ENCODE results near the gene ZNF385C. TPM values are rescaled to one million over a fixed set of nuclear protein-coding genes. Genes with fewer than 3 reads are reported as not detected.

Gene ZNF385C
- total RNA-seq, 6 donors from 2014 or later = 0.30 to 2.1 (median 0.44) TPM

DNA sequence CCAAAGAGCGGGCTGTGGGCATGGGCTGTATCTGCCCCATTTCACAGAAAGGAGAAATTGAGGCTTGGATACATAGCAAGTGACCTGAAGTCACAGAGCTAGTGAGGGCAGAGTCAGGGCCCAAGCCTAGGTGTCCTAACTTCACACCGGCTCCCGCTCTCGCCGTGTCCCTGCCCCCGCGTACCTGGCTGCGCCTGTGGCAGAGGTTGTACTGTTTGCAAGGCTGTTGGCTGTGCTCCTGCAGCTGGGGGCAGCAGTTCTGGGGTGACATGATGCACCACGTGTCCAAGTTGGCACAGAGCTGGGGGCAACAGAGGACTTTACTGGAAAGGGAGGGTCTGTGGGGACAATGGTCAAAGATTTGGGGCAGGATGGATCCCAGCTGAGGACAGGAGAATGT is 10.8 kb upstream of the ZNF385C start:
- H3K36me3 ChIP-seq = peaks cover 0 to 35% (median 18%) of the 10 kb centered on the region in 4 donors
- no peak for ATAC-seq (ENCODE audit: low FRiP score in 2 of 2)

DNA sequence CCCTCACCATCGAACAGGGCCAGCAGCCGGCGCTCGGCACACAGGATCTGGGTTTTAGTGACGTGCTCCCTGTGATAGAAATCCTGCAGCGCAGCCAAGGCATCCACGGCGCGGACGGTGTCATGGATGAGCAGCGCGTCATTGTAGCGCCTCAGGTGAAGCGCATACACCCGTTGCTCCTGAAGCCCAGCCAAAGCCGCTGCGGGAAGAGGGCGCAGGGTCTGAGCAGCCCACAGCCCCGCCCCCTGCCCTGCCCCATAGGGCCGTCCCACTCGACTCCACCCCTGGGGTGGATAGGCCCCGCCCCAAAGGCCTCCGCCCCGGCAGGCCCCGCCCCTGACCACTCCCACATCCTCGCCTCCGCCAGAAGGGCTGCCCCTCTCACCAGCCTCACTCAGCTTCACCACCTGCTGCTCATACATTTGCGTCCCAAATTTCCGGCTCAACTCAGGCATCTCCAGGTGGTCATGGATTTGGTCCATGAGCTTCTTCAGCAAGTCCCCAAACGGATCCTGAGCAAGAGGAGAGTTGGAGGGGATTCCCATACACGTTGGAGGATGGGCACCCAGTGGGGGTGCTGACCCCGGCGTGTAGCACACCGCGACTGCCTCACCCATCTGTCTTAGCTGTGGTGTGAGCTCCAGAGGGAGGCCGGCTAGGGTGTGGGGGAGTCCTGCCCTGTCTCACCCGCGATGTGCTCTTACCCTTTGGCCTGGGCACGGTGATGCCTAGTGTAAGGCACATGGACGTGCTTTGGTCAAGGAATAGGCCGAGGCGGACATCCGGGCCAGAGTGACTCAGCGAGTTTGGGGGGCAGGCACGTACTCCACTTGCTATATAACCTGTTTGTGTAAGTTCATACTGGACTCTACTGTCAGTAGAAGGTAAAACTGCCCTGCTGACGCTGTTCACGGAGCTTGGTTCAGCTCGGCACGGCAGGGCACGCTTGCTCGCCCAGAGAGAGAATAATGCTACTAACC is 9.6 kb upstream of the ZNF385C start:
- Histone ChIP-seq H3K36me3 (peaks cover 0 to 46% (median 20%) of the 10 kb centered on the region in 4 donors), H3K4me3 (peak overlapping the region in 3 of 4 donors; percentile 4 to 37 (median 30)), H3K9me3 (no peaks in the 10 kb centered on the region), H3K27ac (no peak overlapping the region), H3K27me3 (no peaks in the 10 kb centered on the region), H3K4me1 (peaks cover 12 to 29% (median 20%) of the 10 kb centered on the region in 4 donors)
- TF ChIP-seq, protein P1, sequence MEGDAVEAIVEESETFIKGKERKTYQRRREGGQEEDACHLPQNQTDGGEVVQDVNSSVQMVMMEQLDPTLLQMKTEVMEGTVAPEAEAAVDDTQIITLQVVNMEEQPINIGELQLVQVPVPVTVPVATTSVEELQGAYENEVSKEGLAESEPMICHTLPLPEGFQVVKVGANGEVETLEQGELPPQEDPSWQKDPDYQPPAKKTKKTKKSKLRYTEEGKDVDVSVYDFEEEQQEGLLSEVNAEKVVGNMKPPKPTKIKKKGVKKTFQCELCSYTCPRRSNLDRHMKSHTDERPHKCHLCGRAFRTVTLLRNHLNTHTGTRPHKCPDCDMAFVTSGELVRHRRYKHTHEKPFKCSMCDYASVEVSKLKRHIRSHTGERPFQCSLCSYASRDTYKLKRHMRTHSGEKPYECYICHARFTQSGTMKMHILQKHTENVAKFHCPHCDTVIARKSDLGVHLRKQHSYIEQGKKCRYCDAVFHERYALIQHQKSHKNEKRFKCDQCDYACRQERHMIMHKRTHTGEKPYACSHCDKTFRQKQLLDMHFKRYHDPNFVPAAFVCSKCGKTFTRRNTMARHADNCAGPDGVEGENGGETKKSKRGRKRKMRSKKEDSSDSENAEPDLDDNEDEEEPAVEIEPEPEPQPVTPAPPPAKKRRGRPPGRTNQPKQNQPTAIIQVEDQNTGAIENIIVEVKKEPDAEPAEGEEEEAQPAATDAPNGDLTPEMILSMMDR (IDR thresholded peaks at IDR 0.05) = no peak
- no peak for TF ChIP-seq POLR2A (IDR thresholded peaks at IDR 0.05)
- no peak for TF ChIP-seq EP300 (IDR thresholded peaks at IDR 0.05)
- no peak for TF ChIP-seq POLR2AphosphoS5 (IDR thresholded peaks at IDR 0.05)
- 62 to 72% methylated on average over 20 to 46 of the region's 51 CpGs for WGBS, 2 donors
- DNase-seq = peak; percentile 80 to 94
- ATAC-seq (ENCODE audit: low FRiP score in 2 of 2) = peak; percentile 66 to 77

More for the DNA sequence above, 10.8 kb upstream of the ZNF385C start:
- no peak for TF ChIP-seq POLR2A (IDR thresholded peaks at IDR 0.05)
- TF ChIP-seq, protein P1 (IDR thresholded peaks at IDR 0.05) = no peak
- no peak for TF ChIP-seq EP300 (IDR thresholded peaks at IDR 0.05)
- Histone ChIP-seq H3K4me1 (peaks cover 17 to 33% (median 25%) of the 10 kb centered on the region in 4 donors), H3K9me3 (no peaks in the 10 kb centered on the region), H3K27me3 (no peaks in the 10 kb centered on the region), H3K27ac (no peak overlapping the region), H3K4me3 (no peak overlapping the region)
- no peak for DNase-seq
- 91 to 92% methylated on average over 2 to 9 of the region's 9 CpGs for WGBS, 2 donors

DNA sequence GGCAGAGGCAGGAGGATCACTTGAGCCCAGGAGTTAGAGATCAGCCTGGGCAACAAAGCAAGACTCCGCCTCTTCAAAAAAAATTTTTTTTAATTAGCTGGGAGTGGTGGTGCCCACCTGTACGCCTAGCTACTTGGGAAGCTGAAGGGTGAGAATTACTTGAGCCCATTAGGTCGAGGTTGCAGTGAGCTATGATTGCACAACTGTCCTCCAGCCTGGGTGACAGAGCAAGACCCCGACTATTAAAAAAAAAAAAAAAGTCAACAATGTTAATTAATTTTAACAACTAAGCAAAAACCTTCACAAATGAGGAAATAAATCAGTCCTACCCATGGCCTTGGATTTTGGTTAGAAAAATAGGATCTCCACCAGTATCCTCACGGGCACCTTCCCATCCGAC is 8.9 kb upstream of the ZNF385C start:
- no peaks in the 10 kb centered on the region for H3K27me3 ChIP-seq
- peak overlapping the region in 2 of 4 donors; percentile 30 to 37 for H3K4me3 ChIP-seq
- H3K36me3 ChIP-seq = peaks cover 0 to 46% (median 20%) of the 10 kb centered on the region in 4 donors
- H3K9me3 ChIP-seq = no peaks in the 10 kb centered on the region
- ATAC-seq (ENCODE audit: low FRiP score in 2 of 2) (no peak), DNase-seq (no peak)
- H3K27ac ChIP-seq = no peak overlapping the region
- WGBS, 2 donors = 75 to 78% methylated on average over 6 of the region's 6 CpGs
- H3K4me1 ChIP-seq = peaks cover 9 to 25% (median 17%) of the 10 kb centered on the region in 4 donors
- TF ChIP-seq EP300 (IDR thresholded peaks at IDR 0.05) = no peak

DNA sequence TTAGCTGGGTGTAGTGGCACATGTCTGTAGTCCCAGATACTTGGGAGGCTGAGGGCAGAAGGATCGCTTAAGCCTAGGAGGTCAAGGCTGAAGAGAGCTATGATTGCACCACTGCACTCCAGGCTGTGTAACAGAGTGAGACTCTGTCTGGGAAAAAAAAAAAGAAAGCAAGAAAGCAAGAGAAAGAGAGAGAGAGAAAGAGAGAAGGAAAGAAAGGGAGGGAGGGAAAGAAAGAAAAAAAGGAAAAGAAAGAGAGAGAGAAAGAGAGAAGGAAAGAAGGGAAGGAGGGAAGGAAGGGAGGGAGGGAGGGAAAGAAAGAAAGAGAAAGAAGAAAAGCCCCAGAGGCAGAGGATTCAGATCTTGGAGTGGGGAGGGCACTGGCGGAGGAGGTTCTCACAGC is 7.7 kb upstream of the ZNF385C start:
- Histone ChIP-seq H3K36me3 (peaks cover 0 to 46% (median 20%) of the 10 kb centered on the region in 4 donors), H3K4me1 (peaks cover under 1 to 16% (median 8%) of the 10 kb centered on the region in 4 donors), H3K4me3 (no peak overlapping the region), H3K27ac (no peak overlapping the region), H3K27me3 (no peaks in the 10 kb centered on the region), H3K9me3 (no peaks in the 10 kb centered on the region)
- no peak for DNase-seq
- TF ChIP-seq EP300 (IDR thresholded peaks at IDR 0.05) (no peak), POLR2A (IDR thresholded peaks at IDR 0.05) (no peak), POLR2AphosphoS5 (IDR thresholded peaks at IDR 0.05) (no peak)
- TF ChIP-seq, protein P1 (IDR thresholded peaks at IDR 0.05) = no peak
- 96 to 100% methylated on average over 2 of the region's 2 CpGs for WGBS, 2 donors
- no peak for ATAC-seq (ENCODE audit: low FRiP score in 2 of 2)

DNA sequence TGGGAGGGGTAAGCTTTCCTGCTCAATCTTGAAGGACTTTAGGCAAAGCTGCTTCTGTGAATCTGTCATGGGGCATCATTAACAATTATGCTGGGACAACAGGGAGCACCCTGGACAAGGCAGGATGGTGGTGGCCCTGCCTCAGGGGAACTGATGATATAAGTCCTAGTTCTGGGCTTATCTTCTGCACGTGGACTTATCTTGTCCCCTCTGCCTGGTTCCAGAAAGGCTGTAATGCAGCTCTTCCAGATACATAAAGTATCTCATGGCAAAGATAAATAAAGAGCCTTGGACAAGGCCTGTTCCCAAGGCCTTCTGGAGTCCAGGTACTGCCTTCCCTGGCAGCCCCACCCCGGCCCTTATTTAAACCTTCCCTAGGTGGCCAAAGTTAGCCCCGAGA is 6.0 kb upstream of the ZNF385C start:
- Histone ChIP-seq H3K4me1 (peaks cover 0 to 15% (median 6%) of the 10 kb centered on the region in 4 donors), H3K9me3 (no peaks in the 10 kb centered on the region), H3K27ac (no peak overlapping the region), H3K36me3 (peaks cover 0 to 40% (median 20%) of the 10 kb centered on the region in 4 donors), H3K4me3 (no peak overlapping the region), H3K27me3 (no peaks in the 10 kb centered on the region)
- ATAC-seq (ENCODE audit: low FRiP score in 2 of 2) (no peak), DNase-seq (no peak)
- 74 to 85% methylated on average over 3 of the region's 3 CpGs for WGBS, 2 donors
- TF ChIP-seq, protein P1 (IDR thresholded peaks at IDR 0.05) = no peak
- no peak for TF ChIP-seq POLR2A (IDR thresholded peaks at IDR 0.05)
- no peak for TF ChIP-seq POLR2AphosphoS5 (IDR thresholded peaks at IDR 0.05)
- no peak for TF ChIP-seq EP300 (IDR thresholded peaks at IDR 0.05)
